Neutrophil (primary cell): ENCODE data around the gene ECT2L.

Source experiments
- H3K27ac ChIP-seq: fragments of 200-600 bp; sonication (generic); 2 replicates; pipeline ENCODE4 v1.5.1; 2016; ENCODE audit warnings: mild to moderate bottlenecking, moderate library complexity
- H3K27me3 ChIP-seq: fragments of 200-600 bp; sonication (generic); 2 replicates; pipeline ENCODE4 v1.6.0; 2016; ENCODE audit warnings: mild to moderate bottlenecking
- H3K36me3 ChIP-seq: fragments of 200-600 bp; sonication (generic); 2 replicates; pipeline ENCODE4 v1.5.1; 2017
- H3K4me1 ChIP-seq, 2 experiments: fragments of 200-600 bp in 1 of 2; sonication (generic) in 1 of 2; 1 replicate in 1 of 2; 2 replicates in 1 of 2; pipeline versions ENCODE4 v1.5.1 to v1.6.1; 2013 to 2016; ENCODE audit warnings: low read depth in 1 of 2, low read length in 1 of 2, mild to moderate bottlenecking in 1 of 2, moderate library complexity in 1 of 2; ENCODE audit not compliant: control insufficient read depth in 1 of 2, insufficient read depth in 1 of 2
- H3K4me3 ChIP-seq, 2 experiments: fragments of 200-600 bp in 1 of 2; sonication (generic) in 1 of 2; 1 replicate in 1 of 2; 2 replicates in 1 of 2; pipeline ENCODE4 v1.5.1; 2013 to 2016; ENCODE audit warnings: low read depth in 1 of 2, low read length in 1 of 2, mild to moderate bottlenecking in 1 of 2, moderate library complexity in 1 of 2
- H3K9me3 ChIP-seq: fragments of 200-600 bp; sonication (generic); 2 replicates; pipeline ENCODE4 v1.5.1; 2016
- TF ChIP-seq, protein P1 (sequence below): fragments of 200-600 bp; sonication (generic); IDR thresholded peaks from 2 replicates; pipeline ENCODE4 v1.5.1; 2016; ENCODE audit warnings: antibody characterized with exemption

ECT2L gene

DNA sequence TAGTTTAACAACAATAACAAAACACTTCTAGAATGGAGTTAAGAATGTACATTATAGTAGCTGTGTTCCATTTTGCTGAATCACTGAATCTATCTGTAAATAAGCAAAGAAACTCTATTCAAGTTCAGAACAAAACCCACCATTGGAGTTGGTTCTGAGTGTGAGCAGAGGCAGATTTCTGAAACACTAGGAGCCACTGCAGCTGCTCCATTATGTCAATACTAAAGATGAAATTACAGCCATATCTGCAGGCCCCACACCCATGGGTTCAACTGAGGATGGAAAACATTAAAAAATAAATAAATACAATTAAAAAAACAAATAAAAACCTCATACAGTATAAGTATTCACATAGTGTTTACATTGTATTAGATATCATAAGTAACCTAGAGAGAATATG lies 101.1 kb downstream of the ECT2L start:
- Histone ChIP-seq H3K27ac (no peak overlapping the region), H3K4me3 (no peak overlapping the region), H3K27me3 (no peaks in the 10 kb centered on the region), H3K9me3 (no peaks in the 10 kb centered on the region), H3K4me1 (no peaks in the 10 kb centered on the region), H3K36me3 (peaks cover 10% of the 10 kb centered on the region)
- TF ChIP-seq, protein P1, sequence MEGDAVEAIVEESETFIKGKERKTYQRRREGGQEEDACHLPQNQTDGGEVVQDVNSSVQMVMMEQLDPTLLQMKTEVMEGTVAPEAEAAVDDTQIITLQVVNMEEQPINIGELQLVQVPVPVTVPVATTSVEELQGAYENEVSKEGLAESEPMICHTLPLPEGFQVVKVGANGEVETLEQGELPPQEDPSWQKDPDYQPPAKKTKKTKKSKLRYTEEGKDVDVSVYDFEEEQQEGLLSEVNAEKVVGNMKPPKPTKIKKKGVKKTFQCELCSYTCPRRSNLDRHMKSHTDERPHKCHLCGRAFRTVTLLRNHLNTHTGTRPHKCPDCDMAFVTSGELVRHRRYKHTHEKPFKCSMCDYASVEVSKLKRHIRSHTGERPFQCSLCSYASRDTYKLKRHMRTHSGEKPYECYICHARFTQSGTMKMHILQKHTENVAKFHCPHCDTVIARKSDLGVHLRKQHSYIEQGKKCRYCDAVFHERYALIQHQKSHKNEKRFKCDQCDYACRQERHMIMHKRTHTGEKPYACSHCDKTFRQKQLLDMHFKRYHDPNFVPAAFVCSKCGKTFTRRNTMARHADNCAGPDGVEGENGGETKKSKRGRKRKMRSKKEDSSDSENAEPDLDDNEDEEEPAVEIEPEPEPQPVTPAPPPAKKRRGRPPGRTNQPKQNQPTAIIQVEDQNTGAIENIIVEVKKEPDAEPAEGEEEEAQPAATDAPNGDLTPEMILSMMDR: no peak

DNA sequence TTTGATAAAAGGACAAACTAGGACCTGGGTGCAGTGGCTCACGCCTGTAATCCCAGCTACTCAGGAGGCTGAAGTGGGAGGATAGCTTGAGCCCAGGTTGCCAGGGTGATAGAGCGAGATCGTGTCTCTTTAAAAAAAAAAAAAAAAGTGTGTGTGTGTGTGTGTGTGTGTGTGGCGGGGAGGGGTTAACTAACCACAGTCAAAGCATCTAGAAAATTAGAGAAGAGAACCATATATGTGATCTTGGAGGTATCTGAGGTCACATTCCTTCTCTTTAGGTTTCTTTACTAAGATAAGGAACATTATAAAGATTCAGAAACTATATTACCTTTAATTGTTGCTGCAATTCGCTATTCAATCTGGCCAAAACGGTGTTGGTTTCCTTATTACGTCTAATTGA lies 111.3 kb downstream of the ECT2L start:
- peaks cover 71% of the 10 kb centered on the region for H3K36me3 ChIP-seq
- H3K9me3 ChIP-seq: no peaks in the 10 kb centered on the region
- H3K4me3 ChIP-seq: no peak overlapping the region
- H3K4me1 ChIP-seq: no peaks in the 10 kb centered on the region
- no peak overlapping the region for H3K27ac ChIP-seq
- TF ChIP-seq, protein P1: no peak
- H3K27me3 ChIP-seq: no peaks in the 10 kb centered on the region

DNA sequence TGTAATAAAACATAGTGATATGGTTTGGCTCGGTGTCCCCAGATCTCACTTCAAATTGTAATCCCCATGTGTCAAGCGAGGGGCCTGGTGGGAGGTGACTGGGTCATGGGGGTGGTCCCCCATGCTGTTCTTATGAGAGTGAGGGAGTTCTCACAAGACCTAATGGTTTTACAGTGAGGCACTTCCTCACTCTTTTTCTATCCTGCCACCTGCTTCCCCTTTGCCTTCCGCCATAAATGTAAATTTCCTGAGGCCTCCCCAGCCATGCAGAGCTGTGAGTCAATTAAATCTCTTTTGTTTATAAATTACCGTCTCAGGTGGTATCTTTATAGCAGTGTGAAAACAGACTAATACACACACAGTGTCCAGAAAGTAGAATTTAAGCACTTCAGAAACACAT lies 113.6 kb downstream of the ECT2L start:
- H3K27me3 ChIP-seq: no peaks in the 10 kb centered on the region

DNA sequence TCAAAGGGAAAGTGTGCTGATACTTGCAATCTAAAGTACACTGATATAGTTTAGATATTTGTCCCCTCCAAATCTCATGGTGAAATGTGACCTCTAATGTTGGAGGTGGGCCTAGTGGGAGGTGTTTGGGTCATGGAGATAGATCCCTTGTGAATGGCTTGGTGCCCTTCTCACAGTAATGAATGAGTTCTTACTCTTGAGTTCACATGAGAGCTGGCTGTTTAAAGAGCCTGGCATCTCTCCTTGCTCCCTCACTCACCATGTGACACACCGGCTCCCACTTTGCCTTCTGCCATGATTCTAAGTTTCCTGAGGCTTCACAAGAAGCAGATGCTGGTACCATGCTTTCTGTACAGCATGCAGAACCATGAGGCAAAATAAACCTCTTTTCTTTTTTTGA lies 114.1 kb downstream of the ECT2L start:
- H3K27ac ChIP-seq: no peak overlapping the region
- no peak overlapping the region for H3K4me3 ChIP-seq
- peaks cover 74% of the 10 kb centered on the region for H3K36me3 ChIP-seq
- H3K4me1 ChIP-seq: no peaks in the 10 kb centered on the region
- no peaks in the 10 kb centered on the region for H3K9me3 ChIP-seq
- TF ChIP-seq, protein P1: no peak
- H3K27me3 ChIP-seq: no peaks in the 10 kb centered on the region

More for the DNA sequence above, 113.6 kb downstream of the ECT2L start:
- Histone ChIP-seq H3K9me3 (no peaks in the 10 kb centered on the region), H3K36me3 (peaks cover 74% of the 10 kb centered on the region), H3K27ac (no peak overlapping the region), H3K4me3 (no peak overlapping the region), H3K4me1 (no peaks in the 10 kb centered on the region)
- TF ChIP-seq, protein P1: no peak

DNA sequence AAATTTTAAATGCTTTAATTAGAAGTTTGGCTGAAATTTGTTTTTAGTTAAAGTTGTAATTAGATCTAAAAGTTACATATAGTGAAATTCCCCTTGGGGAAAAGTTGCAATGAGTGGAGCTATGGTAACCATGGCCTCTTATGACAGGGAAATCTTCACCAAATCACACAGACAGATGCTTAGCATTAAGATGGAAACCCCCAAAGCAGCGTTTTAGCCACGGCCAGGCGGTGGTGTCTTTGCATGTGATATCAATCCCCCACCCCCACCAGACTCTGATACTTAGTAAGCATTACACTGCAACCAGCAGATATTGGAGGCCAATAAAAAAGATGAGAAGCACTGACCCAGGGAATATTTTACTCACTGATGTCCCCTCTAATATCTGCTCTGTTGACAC lies 116.4 kb downstream of the ECT2L start:
- TF ChIP-seq, protein P1: no peak

DNA sequence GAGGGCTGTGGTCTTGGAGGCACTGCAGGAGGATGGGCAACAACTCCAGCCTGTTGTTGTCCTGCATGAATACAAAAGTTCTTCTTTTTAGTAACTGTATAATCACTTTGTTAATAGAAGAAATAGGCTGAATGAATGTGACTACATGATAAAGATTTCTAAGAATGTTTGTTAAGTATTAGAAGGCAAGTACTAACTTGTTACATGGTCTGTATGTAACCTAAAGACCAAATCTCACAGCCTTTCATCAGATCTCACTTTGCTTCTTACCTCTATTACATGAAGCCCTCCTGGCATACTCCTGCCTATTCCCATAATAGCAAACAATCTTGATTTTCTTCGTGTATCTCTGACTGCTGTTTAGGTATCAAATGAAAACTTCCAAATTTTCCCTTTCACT lies 118.8 kb downstream of the ECT2L start:
- TF ChIP-seq, protein P1: no peak
- H3K27me3 ChIP-seq: no peaks in the 10 kb centered on the region
- no peak overlapping the region for H3K4me3 ChIP-seq
- no peak overlapping the region for H3K27ac ChIP-seq
- no peaks in the 10 kb centered on the region for H3K4me1 ChIP-seq
- no peaks in the 10 kb centered on the region for H3K9me3 ChIP-seq
- peaks cover 77% of the 10 kb centered on the region for H3K36me3 ChIP-seq

More for the DNA sequence above, 116.4 kb downstream of the ECT2L start:
- H3K36me3 ChIP-seq: peaks cover 76% of the 10 kb centered on the region
- no peak overlapping the region for H3K4me3 ChIP-seq
- H3K27ac ChIP-seq: no peak overlapping the region
- H3K9me3 ChIP-seq: no peaks in the 10 kb centered on the region
- H3K27me3 ChIP-seq: no peaks in the 10 kb centered on the region
- H3K4me1 ChIP-seq: no peaks in the 10 kb centered on the region
